Measurements from ENCODE around the gene PCSK1. TPM values are rescaled to one million over a fixed set of nuclear protein-coding genes. Genes with fewer than 3 reads are reported as not detected.
"Not testable (repeated sequence)": the region's sequence is repeated elsewhere in the genome, so short reads cannot be mapped to it uniquely, and the experiment has no call there.

PCSK1 gene
- total RNA-seq, 1 donor from 2014 or later = not detected

DNA sequence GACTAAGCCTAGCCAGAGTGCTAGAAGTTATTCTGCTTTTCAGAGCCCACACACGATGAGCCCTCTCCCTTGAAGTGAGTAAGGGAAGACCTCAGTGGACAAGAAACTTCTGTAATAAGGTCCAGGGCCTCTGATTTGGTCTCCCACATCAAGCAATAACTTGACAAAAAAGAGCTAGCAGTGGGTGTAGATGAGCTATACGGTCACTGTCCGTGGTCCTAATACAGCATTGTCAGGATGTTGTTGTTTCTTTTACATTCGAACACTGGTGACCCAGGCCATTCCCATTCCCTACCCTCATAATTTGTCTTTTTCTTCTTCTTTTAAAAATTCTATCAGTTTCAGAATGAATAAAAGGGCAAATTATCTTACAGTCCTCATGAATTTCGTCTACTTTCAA, 5.2 kb downstream of the PCSK1 start:
- intact Hi-C loops (cut with micrococcal nuclease) = no loop called here

DNA sequence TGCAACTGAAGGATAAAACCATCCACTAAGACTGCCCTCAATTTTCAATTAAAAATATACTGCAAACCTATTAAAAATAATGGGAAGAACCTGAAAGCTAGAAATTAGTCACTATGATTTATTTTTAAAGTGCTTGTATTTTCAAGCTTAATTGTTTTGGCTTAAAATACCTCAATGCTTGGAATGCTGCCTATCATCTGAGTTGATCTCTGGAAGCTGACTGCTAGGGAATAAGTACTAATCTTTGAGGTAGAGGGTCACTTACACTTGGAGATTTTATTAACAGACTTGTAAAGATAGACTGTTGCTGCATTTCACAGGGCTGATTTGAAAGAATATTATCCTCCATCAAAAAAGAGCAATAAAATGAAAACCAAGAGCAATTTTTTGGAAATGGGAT, 6.2 kb downstream of the PCSK1 start:
- intact Hi-C loops (cut with micrococcal nuclease) = no loop called here

DNA sequence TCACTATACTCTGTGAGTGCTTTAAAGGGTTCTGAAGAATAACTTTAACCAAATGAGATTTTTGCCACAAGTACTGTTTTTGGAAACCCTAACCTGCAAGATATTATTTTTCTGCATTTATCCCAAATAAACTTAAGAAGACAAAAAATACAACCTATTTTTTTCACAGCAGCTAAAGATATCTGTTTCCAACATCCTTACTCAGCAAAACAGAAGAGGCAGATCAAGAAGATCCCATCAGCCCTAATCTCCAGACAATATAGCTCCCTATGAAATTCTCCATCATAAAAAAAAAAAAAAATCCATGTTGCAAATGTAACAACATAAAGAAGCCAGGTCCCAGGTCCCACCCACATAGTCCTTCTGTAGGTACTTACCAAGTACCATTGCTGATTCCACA, 7.6 kb downstream of the PCSK1 start:
- intact Hi-C loops (cut with micrococcal nuclease) = no loop called here

DNA sequence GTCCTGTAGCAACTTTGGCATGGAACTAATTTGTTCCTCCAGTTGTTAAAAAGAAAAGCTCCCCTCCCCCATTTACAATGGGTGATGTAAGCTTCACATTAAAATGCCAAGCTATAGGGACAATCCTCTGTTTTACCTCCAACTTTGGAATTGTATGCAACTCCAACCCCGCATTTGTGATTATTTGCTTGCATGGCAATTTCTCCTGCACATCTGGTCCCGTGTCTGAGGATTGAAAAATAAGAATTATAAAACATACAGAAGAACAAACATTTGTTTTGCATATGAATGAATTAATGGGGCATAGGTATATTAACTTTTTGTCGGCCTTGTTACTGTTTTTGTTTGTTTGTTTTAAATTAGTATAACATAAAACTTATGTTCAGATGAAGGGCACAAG, 17.2 kb downstream of the PCSK1 start:
- intact Hi-C loops (cut with micrococcal nuclease) = no loop called here

DNA sequence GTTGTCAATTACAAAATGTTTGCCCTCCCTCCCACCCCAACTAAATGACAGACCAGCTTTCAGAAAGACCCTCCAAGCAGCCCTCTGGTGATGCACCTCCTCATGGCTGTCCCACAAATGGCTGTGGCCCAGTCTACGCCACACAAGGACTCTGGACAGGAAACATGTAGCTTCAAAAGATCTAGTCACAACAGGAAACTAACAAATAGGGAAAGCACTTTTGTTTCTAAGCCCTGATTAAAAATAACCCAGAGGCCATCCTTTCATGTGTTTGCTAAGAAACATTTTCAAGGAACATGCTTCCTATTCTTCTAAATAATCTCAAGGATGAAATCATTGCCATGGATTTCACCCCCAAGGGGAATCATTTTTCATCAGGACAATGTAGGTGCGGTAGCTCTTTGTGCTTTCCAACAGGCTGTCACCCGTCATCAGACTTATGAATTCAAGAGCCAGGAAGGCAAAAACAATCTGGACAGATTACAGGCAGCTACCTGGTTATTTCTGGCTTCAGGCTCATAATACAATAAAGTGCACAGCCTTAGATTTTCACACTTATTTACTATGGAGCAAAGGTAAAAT, 20.1 kb downstream of the PCSK1 start:
- intact Hi-C loops (cut with micrococcal nuclease) = no loop called here

DNA sequence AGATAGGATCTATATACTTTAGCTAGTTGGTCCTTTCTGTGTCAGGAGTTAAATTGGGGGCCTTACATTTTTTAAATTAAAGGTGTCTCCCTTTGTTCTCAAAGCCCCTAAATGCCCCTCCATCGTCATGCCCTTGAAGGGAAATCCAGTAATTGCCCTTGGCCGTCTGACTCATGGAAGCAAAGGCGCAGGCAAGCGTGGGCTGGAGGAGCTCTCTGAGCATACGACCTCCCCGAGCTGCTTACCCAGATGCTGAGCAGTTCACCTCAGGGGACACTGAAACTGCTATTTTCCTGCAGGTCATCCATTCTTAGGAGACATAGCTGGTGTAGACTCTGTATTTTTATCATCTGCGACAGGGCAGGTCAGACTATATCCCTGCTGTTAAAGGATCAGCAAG, 23.0 kb downstream of the PCSK1 start:
- intact Hi-C loops (cut with micrococcal nuclease) = no loop called here

DNA sequence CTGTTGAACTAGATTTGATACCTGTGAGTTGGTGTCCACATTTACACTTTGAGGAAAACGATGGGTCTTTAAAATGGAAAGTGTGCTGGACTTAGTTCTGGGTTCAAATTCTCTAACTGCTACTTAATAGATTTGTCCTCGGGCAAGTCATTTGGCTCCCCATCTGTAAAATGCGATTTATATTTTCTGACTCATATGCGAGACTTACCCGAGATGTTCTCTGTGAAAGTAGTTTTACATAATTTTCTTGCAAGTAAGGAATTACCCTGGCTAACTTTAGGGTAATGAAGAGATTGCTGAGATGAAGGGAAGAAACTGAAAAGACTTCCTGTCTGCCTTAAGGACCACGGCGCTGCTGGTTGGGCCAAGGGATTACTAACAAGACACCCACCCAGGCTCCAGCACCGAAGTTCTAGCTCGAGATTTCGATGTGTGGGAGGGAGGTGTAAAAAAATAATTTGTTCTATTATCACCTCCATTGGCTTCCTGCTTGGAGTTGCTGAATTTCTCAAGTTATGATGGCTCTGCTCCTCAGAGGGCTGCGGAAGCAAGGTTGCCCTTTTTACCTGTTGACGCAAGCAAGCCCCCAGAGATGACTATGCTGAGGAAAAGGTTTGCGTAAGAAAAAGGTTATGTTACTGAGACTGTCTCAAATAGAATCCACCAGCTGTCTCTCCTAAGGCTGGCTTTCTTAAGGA, 24.1 kb downstream of the PCSK1 start:
- intact Hi-C loops (cut with micrococcal nuclease) = no loop called here

DNA sequence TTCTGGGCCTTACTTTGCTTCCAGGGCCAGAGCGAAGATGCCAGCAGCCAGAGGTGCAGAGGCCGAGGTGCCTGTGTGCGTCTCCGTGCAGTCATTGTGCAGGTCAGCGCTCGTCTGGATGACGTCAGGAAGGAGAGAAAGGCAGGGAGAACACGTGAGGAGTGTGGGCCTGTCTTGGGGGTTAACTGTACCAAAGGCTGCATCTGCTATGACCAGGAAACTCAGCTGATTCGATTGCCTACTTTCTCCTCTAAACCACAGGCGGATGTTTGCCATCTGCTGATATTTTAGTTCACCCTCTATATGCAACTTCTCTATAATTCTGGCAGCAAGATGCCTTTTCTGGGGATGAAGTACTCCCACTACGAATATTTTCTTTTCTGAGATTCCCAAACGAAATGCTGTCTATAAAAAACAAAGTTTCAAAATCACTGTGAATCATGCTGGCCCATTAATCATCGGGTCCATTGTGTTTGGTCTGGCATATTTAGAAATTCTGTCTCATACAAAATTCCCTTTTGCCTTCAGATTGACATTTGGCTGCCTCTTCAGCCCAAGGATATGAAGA, 24.8 kb downstream of the PCSK1 start:
- intact Hi-C loops (cut with micrococcal nuclease) = no loop called here

DNA sequence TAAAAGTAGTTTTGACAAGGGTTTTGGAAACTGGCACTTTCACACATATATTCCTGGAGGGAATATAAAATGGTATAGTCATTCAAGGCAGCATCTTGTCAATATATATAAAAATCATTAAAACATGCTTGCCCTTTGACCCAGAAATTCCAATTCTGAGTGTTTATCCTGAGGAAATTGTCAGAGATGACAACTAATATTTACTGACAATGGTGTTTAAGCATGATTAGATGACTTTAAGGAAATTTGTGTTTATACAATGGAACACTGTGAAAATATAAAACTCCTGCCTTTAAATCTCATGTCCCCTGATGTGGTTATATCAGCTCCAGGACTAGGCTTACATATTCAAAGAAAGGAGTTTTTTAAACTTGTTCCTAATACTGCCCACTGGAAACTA, 25.6 kb downstream of the PCSK1 start:
- intact Hi-C loops (cut with micrococcal nuclease) = no loop called here

DNA sequence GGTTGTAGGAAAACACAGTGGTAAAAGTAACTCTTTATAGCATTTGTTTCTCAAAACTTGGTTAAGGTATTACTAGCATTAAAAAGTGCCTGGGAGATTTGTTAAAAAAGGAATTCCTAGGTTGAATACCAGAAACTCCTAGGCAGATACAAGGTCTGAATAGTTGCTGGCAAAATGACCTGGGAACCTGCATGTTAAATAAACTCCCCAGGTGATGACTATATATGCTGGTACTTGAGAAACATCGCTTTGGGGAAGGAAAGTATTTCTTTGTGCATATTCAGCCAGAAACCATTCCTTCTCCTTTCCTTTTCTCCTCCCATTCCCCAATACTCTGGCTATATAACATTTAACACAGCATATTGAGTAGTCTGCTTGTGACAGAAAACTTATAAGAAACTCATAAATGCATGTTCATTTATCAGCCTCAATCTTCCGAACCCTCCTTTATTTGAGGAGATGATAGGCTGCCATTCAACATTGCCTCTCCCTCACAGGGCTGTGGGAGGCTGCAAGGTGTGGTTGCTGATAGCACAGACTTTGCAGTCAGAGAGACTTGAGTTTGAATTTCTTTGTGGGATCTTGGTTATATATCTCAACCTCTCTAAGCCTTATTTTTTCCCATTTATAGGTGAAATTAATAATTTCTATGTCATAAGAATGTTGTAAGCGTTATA, 28.7 kb downstream of the PCSK1 start:
- intact Hi-C loops (cut with micrococcal nuclease) = no loop called here

DNA sequence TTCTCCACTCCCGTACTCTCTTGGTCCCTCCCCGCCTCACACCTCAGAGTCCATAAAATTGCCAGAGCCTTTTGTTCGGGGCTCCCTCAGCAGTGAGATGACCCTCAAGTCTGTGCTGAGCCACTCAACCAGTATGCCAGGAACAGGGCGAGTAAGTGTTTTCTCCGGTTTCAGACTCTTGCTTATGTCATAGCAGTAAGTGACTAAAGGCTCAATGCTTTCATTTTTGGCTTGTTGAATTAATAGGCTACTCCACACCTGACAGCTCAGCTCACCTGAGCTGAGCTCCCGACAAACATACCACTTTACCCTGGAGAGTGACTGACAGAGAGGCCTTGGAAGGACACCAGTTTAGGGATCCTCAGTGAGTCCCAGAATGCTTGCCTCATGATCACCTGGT, 30.5 kb downstream of the PCSK1 start:
- intact Hi-C loops (cut with micrococcal nuclease) = no loop called here

DNA sequence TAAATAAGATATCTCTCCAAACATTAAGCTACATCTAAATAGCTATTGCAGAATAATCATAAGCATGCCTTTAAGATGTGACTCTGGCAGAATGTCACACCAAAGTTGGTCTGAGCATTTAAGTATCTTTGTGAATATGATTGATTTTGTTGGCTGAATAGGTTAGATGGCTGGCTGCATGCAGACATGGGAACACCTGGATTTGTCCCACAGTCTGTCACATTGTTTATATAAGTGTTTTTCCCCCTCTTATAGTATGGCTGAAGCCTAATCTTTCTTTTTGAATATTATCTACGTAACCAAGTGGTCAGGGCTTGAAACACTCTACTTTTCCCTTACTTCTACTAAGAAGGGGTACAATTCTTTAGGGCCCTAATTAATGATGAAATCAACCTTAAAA, 36.2 kb downstream of the PCSK1 start:
- intact Hi-C loops (cut with micrococcal nuclease) = no loop called here

DNA sequence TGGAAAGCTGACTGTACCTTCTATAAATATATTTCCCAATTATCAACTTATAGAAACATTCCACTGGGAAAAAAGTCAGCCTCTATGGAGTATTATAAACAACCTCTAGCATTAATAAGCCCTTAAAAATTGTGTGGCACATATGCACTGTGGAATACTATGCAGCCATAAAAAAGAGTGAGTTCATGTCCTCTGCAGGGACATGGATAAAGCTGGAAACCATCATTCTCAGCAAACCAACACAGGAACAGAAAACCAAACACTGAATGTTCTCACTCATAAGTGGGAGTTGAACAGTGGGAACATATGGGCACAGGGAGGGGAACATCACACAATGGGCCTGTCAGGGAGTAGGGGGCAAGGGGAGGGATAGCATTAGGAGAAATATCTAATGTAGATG, 37.8 kb downstream of the PCSK1 start:
- intact Hi-C loops (cut with micrococcal nuclease) = not testable (repeated sequence)

DNA sequence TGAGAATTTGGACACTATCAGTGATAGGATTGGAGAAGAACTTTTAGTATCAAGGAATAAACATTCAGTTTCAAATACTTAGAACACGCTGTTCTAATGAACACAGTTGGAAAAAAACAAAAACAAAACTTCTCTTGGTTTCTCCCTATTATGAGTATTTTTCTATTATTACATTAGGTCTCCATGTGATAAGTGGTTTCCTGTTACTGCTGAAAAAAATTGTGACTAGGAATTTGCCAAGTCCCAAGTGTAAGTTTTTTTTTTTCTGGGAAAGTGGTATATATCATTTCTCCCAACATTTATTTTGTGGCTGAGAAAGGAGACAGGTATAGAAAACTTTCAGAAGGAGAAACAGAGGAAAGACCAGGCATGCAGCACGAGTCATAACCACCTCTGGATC, 41.1 kb downstream of the PCSK1 start:
- intact Hi-C loops (cut with micrococcal nuclease) = no loop called here

DNA sequence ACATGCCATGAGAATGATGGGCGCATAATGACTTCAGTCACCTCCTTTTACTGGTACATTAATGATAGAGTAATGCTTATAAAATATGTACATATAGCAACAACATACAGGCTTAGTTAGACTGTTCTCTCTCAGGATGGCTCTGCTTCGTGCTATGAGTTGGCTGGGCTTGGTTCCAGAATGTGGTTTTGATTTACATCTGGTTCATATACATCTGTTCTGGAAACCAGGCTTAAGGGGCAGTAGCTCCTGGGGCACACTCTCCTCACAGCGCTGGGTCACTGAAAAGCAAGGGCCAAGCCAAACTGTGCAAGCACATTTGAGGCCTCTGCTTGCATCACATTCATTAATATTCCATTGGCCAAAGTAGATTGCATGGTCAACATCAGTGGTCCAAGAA, 44.9 kb downstream of the PCSK1 start:
- intact Hi-C loops (cut with micrococcal nuclease) = no loop called here

DNA sequence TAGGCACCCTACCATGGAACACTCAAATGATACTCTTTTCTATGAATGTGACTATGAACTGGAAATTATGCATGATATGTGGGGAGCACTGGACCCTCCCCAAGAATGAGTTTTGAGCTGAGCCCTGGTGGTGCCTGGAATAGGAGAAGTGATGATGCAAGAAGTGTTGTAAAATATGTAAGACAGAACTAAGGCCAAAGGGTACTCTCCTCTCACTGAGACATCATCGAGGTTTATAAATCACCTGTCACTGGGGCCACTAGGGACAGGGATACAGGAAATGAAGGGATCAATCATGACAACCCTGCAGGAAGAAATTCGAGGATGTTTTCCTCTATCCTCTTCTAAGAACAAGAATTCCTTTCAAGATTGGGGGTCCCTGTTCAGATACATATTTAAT, 45.4 kb downstream of the PCSK1 start:
- intact Hi-C loops (cut with micrococcal nuclease) = no loop called here

DNA sequence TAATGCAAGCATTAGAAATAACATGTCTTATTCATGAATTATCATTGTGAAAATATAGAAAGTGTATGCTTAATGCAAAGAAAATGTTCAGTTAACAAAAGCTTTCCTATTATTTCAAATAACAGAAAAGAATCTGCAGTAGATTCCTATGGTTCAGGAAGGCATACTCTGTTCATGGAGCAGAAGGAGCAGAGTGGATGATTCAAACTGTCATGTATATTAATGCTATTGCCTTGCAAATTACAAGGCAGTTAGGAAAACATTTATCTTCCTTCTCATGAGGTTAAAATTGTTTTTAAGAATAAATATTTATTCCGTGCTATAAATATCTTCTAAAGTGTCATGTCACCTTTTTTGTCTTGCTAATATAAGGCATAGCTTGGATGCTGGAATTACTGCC, 47.5 kb downstream of the PCSK1 start:
- intact Hi-C loops (cut with micrococcal nuclease) = no loop called here

DNA sequence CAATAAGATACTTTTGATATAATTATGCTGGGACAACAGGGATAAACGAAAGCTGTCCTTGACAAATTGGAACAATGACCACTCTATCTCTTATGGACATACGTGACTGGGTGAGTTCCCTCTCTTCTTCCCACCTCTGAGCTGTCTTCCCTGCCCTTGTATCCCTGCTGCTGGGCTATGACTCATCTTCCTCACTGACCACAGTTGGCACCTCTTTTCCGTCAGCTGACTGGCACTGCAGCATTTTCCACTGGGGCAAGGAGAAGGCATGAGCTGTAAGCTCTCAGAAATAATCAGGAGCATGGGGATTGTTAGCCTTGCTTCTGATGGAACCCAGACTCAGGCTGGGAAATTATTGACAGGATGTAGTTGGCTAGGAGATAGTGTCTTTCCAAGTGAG, 48.7 kb downstream of the PCSK1 start:
- intact Hi-C loops (cut with micrococcal nuclease) = no loop called here

DNA sequence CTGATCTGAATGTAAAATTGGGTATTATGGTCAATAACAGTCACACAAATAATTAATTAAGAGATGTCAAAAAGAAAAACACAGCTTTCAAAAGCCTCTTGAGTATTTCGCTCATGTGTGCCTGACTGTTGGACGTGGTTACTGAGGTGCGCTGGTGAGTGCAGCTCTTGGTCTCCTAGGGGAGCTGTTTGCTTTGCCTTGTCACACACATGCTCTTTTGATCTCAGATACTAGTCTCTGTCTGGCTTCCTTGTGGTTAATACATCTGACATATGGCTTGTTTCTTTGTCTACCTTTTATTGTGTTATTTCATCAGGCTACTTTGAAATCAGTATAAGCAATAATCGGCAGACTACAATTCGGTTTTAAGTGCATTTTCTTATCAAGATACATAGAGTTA, 51.5 kb downstream of the PCSK1 start:
- intact Hi-C loops (cut with micrococcal nuclease) = no loop called here

DNA sequence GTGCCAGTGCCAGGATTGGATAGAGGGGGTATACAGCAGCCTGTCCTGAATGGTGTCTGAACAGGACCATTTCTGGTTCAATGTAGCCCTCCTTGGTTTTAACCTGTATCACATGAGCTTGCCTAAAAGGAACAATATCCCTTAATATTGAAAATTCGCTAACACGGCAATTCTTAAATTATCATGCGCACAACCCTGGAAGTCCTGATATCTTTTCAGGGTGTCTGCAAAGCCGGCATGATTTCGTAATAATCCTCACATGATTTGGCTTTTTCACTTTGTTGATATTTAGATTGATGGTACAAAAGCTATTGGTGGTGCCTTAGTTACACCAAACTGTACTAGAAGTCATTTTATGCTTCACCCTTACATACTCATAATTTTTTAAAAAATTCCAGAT, 53.2 kb downstream of the PCSK1 start:
- intact Hi-C loops (cut with micrococcal nuclease) = no loop called here

DNA sequence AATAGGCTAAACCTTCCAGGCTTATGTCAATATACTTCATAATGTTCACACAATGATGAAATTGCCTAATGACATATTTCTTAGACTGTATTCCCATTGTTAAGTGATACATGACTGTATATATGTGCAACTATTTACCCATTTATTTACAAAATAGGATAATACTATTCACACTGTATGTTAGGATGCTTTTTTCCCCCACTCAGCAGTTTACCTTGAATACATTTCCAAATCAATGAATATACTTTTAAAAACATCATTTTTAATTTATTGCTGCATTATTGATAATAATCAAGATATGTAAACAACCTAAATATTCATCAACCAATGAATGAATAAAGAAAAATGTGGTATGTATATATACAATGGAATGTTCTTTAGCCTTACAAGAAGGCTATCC, 55.5 kb downstream of the PCSK1 start:
- intact Hi-C loops (cut with micrococcal nuclease) = no loop called here

DNA sequence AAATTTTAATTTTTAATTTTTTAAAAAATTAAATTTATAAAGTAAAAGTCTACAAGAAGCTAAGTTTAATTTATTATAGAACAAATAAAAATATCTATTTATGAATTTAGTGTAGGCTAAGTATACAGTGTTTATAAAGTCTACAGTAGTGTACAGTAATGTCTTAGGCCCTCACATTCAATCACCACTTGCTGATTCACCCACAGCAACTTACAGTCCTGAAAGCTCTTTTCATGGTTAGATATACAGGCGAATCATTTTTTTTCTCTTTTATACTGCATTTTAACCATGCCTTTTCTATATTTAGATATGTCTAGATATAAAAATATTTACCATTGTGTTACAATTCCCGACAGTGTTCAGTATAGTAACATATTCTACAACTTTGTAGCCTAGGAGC, 55.9 kb downstream of the PCSK1 start:
- intact Hi-C loops (cut with micrococcal nuclease) = no loop called here

DNA sequence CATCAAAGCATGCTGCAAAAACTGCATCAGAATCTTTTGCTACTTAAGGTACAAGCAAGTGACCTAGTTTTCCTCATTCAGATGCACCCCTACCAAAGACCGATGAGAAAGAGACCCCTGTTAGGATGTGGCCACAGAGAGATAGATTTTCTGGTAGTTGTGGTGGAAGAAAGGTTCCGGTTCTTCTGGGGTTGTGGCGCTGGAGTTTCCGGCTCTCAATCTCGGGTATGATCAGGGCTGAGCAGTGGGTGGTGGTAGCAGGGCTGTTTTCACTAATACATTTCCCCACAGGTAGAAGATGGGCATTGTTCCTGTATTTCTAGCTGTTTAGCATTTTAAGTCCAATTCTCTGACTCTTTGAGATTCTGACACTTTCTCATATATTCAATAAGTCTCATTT, 58.4 kb downstream of the PCSK1 start:
- intact Hi-C loops (cut with micrococcal nuclease) = no loop called here

Measured in T-helper 2 cell treated with Interferon-gamma antibody and Interleukin-4, amounts not matched to agents 100 ng/mL and 5 ng/mL, for 36 hours (primary cell).